ENCODE results near the gene CYTH3. TPM values are rescaled to one million over a fixed set of nuclear protein-coding genes. Genes with fewer than 3 reads are reported as not detected.

The CYTH3 gene
- total and polyA plus RNA-seq, 11 donors: 11.1 to 49.7 (median 22.1) TPM

GRCh38 chr7:6202117-6202516 lies 70.3 kb downstream of the CYTH3 start:
- H3K27ac ChIP-seq: peak overlapping the region in 2 of 12 donors; percentile 23 to 40
- 80 to 85% (median 83%) methylated on average over 10 of the region's 10 CpGs for WGBS, 4 donors
- H3K4me3 ChIP-seq: no peak overlapping the region
- no peaks in the 10 kb centered on the region for H3K9me3 ChIP-seq
- no peaks in the 10 kb centered on the region for H3K27me3 ChIP-seq
- TF ChIP-seq, protein P1, sequence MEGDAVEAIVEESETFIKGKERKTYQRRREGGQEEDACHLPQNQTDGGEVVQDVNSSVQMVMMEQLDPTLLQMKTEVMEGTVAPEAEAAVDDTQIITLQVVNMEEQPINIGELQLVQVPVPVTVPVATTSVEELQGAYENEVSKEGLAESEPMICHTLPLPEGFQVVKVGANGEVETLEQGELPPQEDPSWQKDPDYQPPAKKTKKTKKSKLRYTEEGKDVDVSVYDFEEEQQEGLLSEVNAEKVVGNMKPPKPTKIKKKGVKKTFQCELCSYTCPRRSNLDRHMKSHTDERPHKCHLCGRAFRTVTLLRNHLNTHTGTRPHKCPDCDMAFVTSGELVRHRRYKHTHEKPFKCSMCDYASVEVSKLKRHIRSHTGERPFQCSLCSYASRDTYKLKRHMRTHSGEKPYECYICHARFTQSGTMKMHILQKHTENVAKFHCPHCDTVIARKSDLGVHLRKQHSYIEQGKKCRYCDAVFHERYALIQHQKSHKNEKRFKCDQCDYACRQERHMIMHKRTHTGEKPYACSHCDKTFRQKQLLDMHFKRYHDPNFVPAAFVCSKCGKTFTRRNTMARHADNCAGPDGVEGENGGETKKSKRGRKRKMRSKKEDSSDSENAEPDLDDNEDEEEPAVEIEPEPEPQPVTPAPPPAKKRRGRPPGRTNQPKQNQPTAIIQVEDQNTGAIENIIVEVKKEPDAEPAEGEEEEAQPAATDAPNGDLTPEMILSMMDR (IDR thresholded peaks at IDR 0.05): no peak
- no peak for TF ChIP-seq POLR2A (IDR thresholded peaks at IDR 0.05)
- DNase-seq: peak in 2 of 5 donors; percentile 48 to 52
- peaks cover 3 to 71% (median 42%) of the 10 kb centered on the region in 12 donors for H3K4me1 ChIP-seq
- peak in 3 of 4 donors; percentile 35 to 68 (median 62) for ATAC-seq
- intact Hi-C loops (cut with DNase I): no loop called here
- no peaks in the 10 kb centered on the region for H3K36me3 ChIP-seq

DNA sequence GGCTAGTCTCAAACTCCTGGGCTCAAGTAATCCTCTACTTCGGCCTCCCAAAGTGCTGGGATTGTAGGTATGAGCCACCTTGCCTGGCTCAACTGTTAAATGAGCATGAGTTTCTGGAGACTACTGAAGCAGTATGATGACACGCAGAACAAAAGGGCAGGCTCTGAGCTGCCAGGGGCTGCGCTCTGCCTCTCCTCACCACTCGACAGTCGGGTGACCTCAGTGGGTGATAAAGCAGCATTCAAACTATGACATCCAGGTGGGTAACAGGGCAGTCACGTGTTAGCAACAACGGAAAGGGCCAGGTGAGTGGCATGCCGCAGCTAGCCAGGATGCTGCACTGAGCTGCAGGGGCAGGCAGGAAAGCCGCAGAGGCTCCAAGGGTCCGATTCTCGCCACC lies 71.5 kb downstream of the CYTH3 start:
- no peaks in the 10 kb centered on the region for H3K9me3 ChIP-seq
- H3K36me3 ChIP-seq: no peaks in the 10 kb centered on the region
- no peak overlapping the region for H3K4me3 ChIP-seq
- no peaks in the 10 kb centered on the region for H3K27me3 ChIP-seq
- DNase-seq (no peak), ATAC-seq (peak in 3 of 4 donors; percentile 68 to 71 (median 70))
- intact Hi-C loops (cut with DNase I): no loop called here
- WGBS, 4 donors: 72 to 82% (median 80%) methylated on average over 11 of the region's 11 CpGs
- TF ChIP-seq, protein P1 (IDR thresholded peaks at IDR 0.05): no peak
- no peak for TF ChIP-seq POLR2A (IDR thresholded peaks at IDR 0.05)
- H3K27ac ChIP-seq: no peak overlapping the region
- peaks cover 3 to 65% (median 36%) of the 10 kb centered on the region in 12 donors for H3K4me1 ChIP-seq

- intact Hi-C loops (cut with DNase I): no loop called here
- Histone ChIP-seq H3K27ac (peak overlapping the region in 1 of 12 donors; percentile 7), H3K36me3 (no peaks in the 10 kb centered on the region), H3K9me3 (no peaks in the 10 kb centered on the region), H3K4me1 (peaks cover 3 to 55% (median 31%) of the 10 kb centered on the region in 12 donors), H3K27me3 (no peaks in the 10 kb centered on the region), H3K4me3 (no peak overlapping the region)
- DNase-seq (no peak), ATAC-seq (no peak)
- 59 to 70% (median 67%) methylated on average over 4 of the region's 4 CpGs for WGBS, 4 donors
- no peak for TF ChIP-seq POLR2A (IDR thresholded peaks at IDR 0.05)
- TF ChIP-seq, protein P1 (IDR thresholded peaks at IDR 0.05): no peak
Measured at GRCh38 chr7:6198689-6199595, 73.5 kb downstream of the CYTH3 start.

- WGBS, 4 donors: 62 to 68% (median 65%) methylated on average over 8 of the region's 8 CpGs
- intact Hi-C loops (cut with DNase I): no loop called here
Measured at GRCh38 chr7:6197801-6198551, 74.4 kb downstream of the CYTH3 start.

More at GRCh38 chr7:6197801-6198551, 74.4 kb downstream of the CYTH3 start:
- TF ChIP-seq, protein P1 (IDR thresholded peaks at IDR 0.05): no peak
- no peak for TF ChIP-seq POLR2A (IDR thresholded peaks at IDR 0.05)
- H3K9me3 ChIP-seq: no peaks in the 10 kb centered on the region
- ATAC-seq (peak in 2 of 4 donors; percentile 30 to 50), DNase-seq (no peak)
- H3K4me3 ChIP-seq: no peak overlapping the region
- no peak overlapping the region for H3K27ac ChIP-seq
- H3K27me3 ChIP-seq: no peaks in the 10 kb centered on the region
- peaks cover 3 to 57% (median 31%) of the 10 kb centered on the region in 12 donors for H3K4me1 ChIP-seq
- no peaks in the 10 kb centered on the region for H3K36me3 ChIP-seq
